ENCODE data around the gene IFITM5. TPM values are rescaled to one million over a fixed set of nuclear protein-coding genes. Genes with fewer than 3 reads are reported as not detected.
"Not testable (repeated sequence)": the region's sequence is repeated elsewhere in the genome, so short reads cannot be mapped to it uniquely, and the experiment has no call there.

Gene IFITM5
- total and polyA plus RNA-seq, 2 donors, result not detected

- Histone ChIP-seq H3K4me3 (ENCODE audit: low read depth, low read length) (no peak overlapping the region), H3K4me1 (ENCODE audit: insufficient read depth) (no peaks in the 10 kb centered on the region), H3K36me3 (ENCODE audit: insufficient read depth) (no peaks in the 10 kb centered on the region), H3K27ac (ENCODE audit: low read depth) (peak overlapping the region; percentile 39)
- DNase-seq (ENCODE audit: extremely low spot score), result no peak
- 52% methylated on average over 11 of the region's 11 CpGs for WGBS
Measured at GRCh38 chr11:324156-324555, 24.8 kb upstream of the IFITM5 start.

- WGBS, result 5% methylated on average over 9 of the region's 10 CpGs
- H3K4me1 ChIP-seq (ENCODE audit: insufficient read depth); DNase-seq (ENCODE audit: extremely low spot score); H3K36me3 ChIP-seq (ENCODE audit: insufficient read depth): not testable (repeated sequence)
- Histone ChIP-seq H3K4me3 (ENCODE audit: low read depth, low read length) (peak overlapping the region; percentile 67), H3K27ac (ENCODE audit: low read depth) (peak overlapping the region; percentile 55)
Measured at GRCh38 chr11:319888-320273, 20.6 kb upstream of the IFITM5 start.

- peak overlapping the region; percentile 55 for H3K27ac ChIP-seq (ENCODE audit: low read depth)
Measured at GRCh38 chr11:319121-319887, 20.0 kb upstream of the IFITM5 start.

GRCh38 chr11:318405-319120 lies 19.2 kb upstream of the IFITM5 start:
- under 1% methylated on average over 13 of the region's 79 CpGs for WGBS
- H3K4me1 ChIP-seq (ENCODE audit: insufficient read depth); DNase-seq (ENCODE audit: extremely low spot score); H3K36me3 ChIP-seq (ENCODE audit: insufficient read depth): not testable (repeated sequence)
- Histone ChIP-seq H3K4me3 (ENCODE audit: low read depth, low read length) (peak overlapping the region; percentile 67), H3K27ac (ENCODE audit: low read depth) (peak overlapping the region; percentile 80)

More at GRCh38 chr11:319121-319887, 20.0 kb upstream of the IFITM5 start:
- H3K36me3 ChIP-seq (ENCODE audit: insufficient read depth); DNase-seq (ENCODE audit: extremely low spot score); H3K4me1 ChIP-seq (ENCODE audit: insufficient read depth): not testable (repeated sequence)
- WGBS, result 6% methylated on average over 20 of the region's 29 CpGs
- peak overlapping the region; percentile 67 for H3K4me3 ChIP-seq (ENCODE audit: low read depth, low read length)

GRCh38 chr11:317668-318404 lies 18.5 kb upstream of the IFITM5 start:
- not testable (repeated sequence) for DNase-seq (ENCODE audit: extremely low spot score); H3K36me3 ChIP-seq (ENCODE audit: insufficient read depth); H3K4me1 ChIP-seq (ENCODE audit: insufficient read depth); H3K27ac ChIP-seq (ENCODE audit: low read depth); H3K4me3 ChIP-seq (ENCODE audit: low read depth, low read length)
- WGBS, result 35% methylated on average over 16 of the region's 30 CpGs

- H3K4me3 ChIP-seq (ENCODE audit: low read depth, low read length), result no peak overlapping the region
- H3K27ac ChIP-seq (ENCODE audit: low read depth), result peak overlapping the region; percentile 79
- H3K4me1 ChIP-seq (ENCODE audit: insufficient read depth), result peaks cover 2% of the 10 kb centered on the region
- no peak for DNase-seq (ENCODE audit: extremely low spot score)
- WGBS, result 85% methylated on average over 7 of the region's 7 CpGs
- no peaks in the 10 kb centered on the region for H3K36me3 ChIP-seq (ENCODE audit: insufficient read depth)
Measured at GRCh38 chr11:316891-317301, 17.6 kb upstream of the IFITM5 start.

- Histone ChIP-seq H3K27ac (ENCODE audit: low read depth) (peak overlapping the region; percentile 79), H3K36me3 (ENCODE audit: insufficient read depth) (no peaks in the 10 kb centered on the region), H3K4me3 (ENCODE audit: low read depth, low read length) (peak overlapping the region; percentile 66), H3K4me1 (ENCODE audit: insufficient read depth) (peaks cover 2% of the 10 kb centered on the region)
- 31% methylated on average over 64 of the region's 64 CpGs for WGBS
- DNase-seq (ENCODE audit: extremely low spot score), result no peak
Measured at GRCh38 chr11:316031-316701, 16.8 kb upstream of the IFITM5 start.

- DNase-seq (ENCODE audit: extremely low spot score), result no peak
- 53% methylated on average over 32 of the region's 32 CpGs for WGBS
- Histone ChIP-seq H3K4me3 (ENCODE audit: low read depth, low read length) (peak overlapping the region; percentile 66), H3K27ac (ENCODE audit: low read depth) (peak overlapping the region; percentile 79), H3K36me3 (ENCODE audit: insufficient read depth) (no peaks in the 10 kb centered on the region), H3K4me1 (ENCODE audit: insufficient read depth) (peaks cover 2% of the 10 kb centered on the region)
Measured at GRCh38 chr11:315516-315994, 16.2 kb upstream of the IFITM5 start.

GRCh38 chr11:315051-315481 lies 15.7 kb upstream of the IFITM5 start:
- Histone ChIP-seq H3K4me1 (ENCODE audit: insufficient read depth) (peaks cover 2% of the 10 kb centered on the region), H3K27ac (ENCODE audit: low read depth) (no peak overlapping the region), H3K4me3 (ENCODE audit: low read depth, low read length) (peak overlapping the region; percentile 66), H3K36me3 (ENCODE audit: insufficient read depth) (no peaks in the 10 kb centered on the region)
- WGBS, result 62% methylated on average over 9 of the region's 9 CpGs
- no peak for DNase-seq (ENCODE audit: extremely low spot score)

- 34% methylated on average over 6 of the region's 6 CpGs for WGBS
- Histone ChIP-seq H3K27ac (ENCODE audit: low read depth) (peak overlapping the region; percentile 73), H3K4me3 (ENCODE audit: low read depth, low read length) (peak overlapping the region; percentile 66)
- H3K36me3 ChIP-seq (ENCODE audit: insufficient read depth); H3K4me1 ChIP-seq (ENCODE audit: insufficient read depth); DNase-seq (ENCODE audit: extremely low spot score): not testable (repeated sequence)
Measured at GRCh38 chr11:314554-314875, 15.2 kb upstream of the IFITM5 start.

GRCh38 chr11:313787-314553 lies 14.6 kb upstream of the IFITM5 start, which contains the start of gene IFITM1:
Gene IFITM1, plus strand, starts transcription at chr11:314040. Its CDS starts 131 bp downstream, at chr11:314171.
- WGBS, result 29% methylated on average over 18 of the region's 18 CpGs

GRCh38 chr11:313304-313786 lies 14.0 kb upstream of the IFITM5 start:
- Histone ChIP-seq H3K27ac (ENCODE audit: low read depth) (peak overlapping the region; percentile 92), H3K36me3 (ENCODE audit: insufficient read depth) (no peaks in the 10 kb centered on the region), H3K4me3 (ENCODE audit: low read depth, low read length) (peak overlapping the region; percentile 3), H3K4me1 (ENCODE audit: insufficient read depth) (peaks cover 2% of the 10 kb centered on the region)
- DNase-seq (ENCODE audit: extremely low spot score), result no peak
- WGBS, result 64% methylated on average over 8 of the region's 8 CpGs

More at GRCh38 chr11:313787-314553, 14.6 kb upstream of the IFITM5 start, which contains the start of gene IFITM1:
- DNase-seq (ENCODE audit: extremely low spot score), result no peak
- peak within 1 kb of the TSS; percentile 92 for H3K27ac ChIP-seq (ENCODE audit: low read depth)
- peaks cover 2% of the 10 kb centered on the region for H3K4me1 ChIP-seq (ENCODE audit: insufficient read depth)
- H3K4me3 ChIP-seq (ENCODE audit: low read depth, low read length), result peak within 1 kb of the TSS; percentile 66
- no peaks in the 10 kb centered on the region for H3K36me3 ChIP-seq (ENCODE audit: insufficient read depth)
